RWPE2 (cell line): ENCODE results near the gene MRTFB.

Experiments
- ATAC-seq: fragments of 200-7000 bp; cut with Tn5 transposase; 3 replicates; pipeline ENCODE4 v1.9.1; 2021; ENCODE audit warnings: low read depth
- DNase-seq: peaks from one replicate; pipeline ENCODE4 v3.0.0-alpha.2; 2020; ENCODE audit warnings: low spot score
- H3K27ac ChIP-seq: fragments of 450-650 bp; 2 replicates; pipeline ENCODE4 v1.5.1; 2017; ENCODE audit warnings: mild to moderate bottlenecking; ENCODE audit not compliant: poor library complexity, severe bottlenecking
- H3K27me3 ChIP-seq: fragments of 250-450 bp; sonication (Bioruptor Pico); 2 replicates; pipeline ENCODE4 v1.5.1; 2021; ENCODE audit warnings: mild to moderate bottlenecking, moderate library complexity; ENCODE audit not compliant: insufficient read depth, poor library complexity, severe bottlenecking
- H3K36me3 ChIP-seq: fragments of 250-450 bp; sonication (Bioruptor Pico); 2 replicates; pipeline ENCODE4 v1.5.1; 2020; ENCODE audit warnings: low read depth, mild to moderate bottlenecking, moderate library complexity
- H3K4me1 ChIP-seq: fragments of 250-450 bp; sonication (Bioruptor Pico); 2 replicates; pipeline ENCODE4 v1.5.1; 2021; ENCODE audit warnings: mild to moderate bottlenecking, moderate library complexity; ENCODE audit not compliant: insufficient read depth, poor library complexity, severe bottlenecking
- H3K4me3 ChIP-seq: fragments of 250-450 bp; sonication (Bioruptor Pico); 2 replicates; pipeline ENCODE4 v1.5.1; 2021; ENCODE audit warnings: mild to moderate bottlenecking, moderate library complexity; ENCODE audit not compliant: severe bottlenecking
- H3K9me3 ChIP-seq: fragments of 250-450 bp; sonication (Bioruptor Pico); 2 replicates; pipeline ENCODE4 v1.5.1; 2021; ENCODE audit warnings: mild to moderate bottlenecking, moderate library complexity; ENCODE audit not compliant: severe bottlenecking
- TF ChIP-seq, protein P1 (sequence below): fragments of 450-650 bp; IDR thresholded peaks from one replicate; pipeline ENCODE4 v1.5.1; 2017; ENCODE audit warnings: mild to moderate bottlenecking, moderate library complexity; ENCODE audit not compliant: poor library complexity, severe bottlenecking

Gene MRTFB

DNA sequence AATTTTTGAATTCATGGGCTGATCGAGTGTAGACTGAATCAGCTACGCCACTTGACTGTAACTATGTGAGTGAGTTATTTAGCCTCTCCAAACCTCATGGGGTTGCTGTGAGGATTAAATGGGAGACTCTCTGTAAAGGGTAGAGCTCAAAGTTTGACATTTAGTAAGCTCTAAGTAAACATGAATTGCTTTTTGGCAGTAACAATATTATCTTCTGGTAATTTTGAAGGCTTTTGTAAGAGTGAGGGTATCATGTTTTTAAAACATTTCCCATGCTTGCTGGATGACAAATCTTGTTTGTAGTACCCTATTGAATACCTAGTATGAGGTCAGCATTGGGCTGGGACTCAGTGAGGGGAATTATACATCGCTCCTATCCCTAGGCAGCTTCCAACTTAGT, 35.3 kb downstream of the MRTFB start:
- DNase-seq (no peak), ATAC-seq (no peak)
- Histone ChIP-seq H3K27ac (no peak overlapping the region), H3K4me1 (peaks cover 3% of the 10 kb centered on the region), H3K9me3 (no peaks in the 10 kb centered on the region), H3K36me3 (no peaks in the 10 kb centered on the region), H3K27me3 (no peaks in the 10 kb centered on the region), H3K4me3 (no peak overlapping the region)
- TF ChIP-seq, protein P1, sequence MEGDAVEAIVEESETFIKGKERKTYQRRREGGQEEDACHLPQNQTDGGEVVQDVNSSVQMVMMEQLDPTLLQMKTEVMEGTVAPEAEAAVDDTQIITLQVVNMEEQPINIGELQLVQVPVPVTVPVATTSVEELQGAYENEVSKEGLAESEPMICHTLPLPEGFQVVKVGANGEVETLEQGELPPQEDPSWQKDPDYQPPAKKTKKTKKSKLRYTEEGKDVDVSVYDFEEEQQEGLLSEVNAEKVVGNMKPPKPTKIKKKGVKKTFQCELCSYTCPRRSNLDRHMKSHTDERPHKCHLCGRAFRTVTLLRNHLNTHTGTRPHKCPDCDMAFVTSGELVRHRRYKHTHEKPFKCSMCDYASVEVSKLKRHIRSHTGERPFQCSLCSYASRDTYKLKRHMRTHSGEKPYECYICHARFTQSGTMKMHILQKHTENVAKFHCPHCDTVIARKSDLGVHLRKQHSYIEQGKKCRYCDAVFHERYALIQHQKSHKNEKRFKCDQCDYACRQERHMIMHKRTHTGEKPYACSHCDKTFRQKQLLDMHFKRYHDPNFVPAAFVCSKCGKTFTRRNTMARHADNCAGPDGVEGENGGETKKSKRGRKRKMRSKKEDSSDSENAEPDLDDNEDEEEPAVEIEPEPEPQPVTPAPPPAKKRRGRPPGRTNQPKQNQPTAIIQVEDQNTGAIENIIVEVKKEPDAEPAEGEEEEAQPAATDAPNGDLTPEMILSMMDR = no peak

DNA sequence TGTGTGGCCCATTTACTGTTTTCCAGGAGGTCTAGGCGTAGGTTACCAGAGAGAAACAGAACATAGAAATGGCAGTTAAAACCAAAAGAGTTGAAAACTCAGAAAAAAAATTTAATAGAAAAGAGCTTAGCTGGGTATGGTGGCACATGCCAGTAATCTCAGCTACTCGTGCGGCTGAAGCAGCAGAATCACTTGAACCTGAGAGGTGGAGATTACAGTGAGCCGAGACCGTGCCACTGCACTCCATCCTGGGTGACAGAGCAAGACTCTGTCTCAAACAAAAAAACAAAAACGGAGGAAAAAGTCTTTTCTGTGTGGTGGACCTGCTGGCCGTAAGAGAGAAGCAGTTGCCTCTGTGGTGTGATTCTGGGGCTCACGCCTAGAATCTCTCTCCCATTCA, 35.8 kb downstream of the MRTFB start:
- Histone ChIP-seq H3K36me3 (no peaks in the 10 kb centered on the region), H3K4me3 (no peak overlapping the region), H3K27me3 (no peaks in the 10 kb centered on the region), H3K4me1 (peaks cover 6% of the 10 kb centered on the region), H3K9me3 (no peaks in the 10 kb centered on the region), H3K27ac (no peak overlapping the region)
- ATAC-seq = no peak
- no peak for DNase-seq
- TF ChIP-seq, protein P1 = no peak

DNA sequence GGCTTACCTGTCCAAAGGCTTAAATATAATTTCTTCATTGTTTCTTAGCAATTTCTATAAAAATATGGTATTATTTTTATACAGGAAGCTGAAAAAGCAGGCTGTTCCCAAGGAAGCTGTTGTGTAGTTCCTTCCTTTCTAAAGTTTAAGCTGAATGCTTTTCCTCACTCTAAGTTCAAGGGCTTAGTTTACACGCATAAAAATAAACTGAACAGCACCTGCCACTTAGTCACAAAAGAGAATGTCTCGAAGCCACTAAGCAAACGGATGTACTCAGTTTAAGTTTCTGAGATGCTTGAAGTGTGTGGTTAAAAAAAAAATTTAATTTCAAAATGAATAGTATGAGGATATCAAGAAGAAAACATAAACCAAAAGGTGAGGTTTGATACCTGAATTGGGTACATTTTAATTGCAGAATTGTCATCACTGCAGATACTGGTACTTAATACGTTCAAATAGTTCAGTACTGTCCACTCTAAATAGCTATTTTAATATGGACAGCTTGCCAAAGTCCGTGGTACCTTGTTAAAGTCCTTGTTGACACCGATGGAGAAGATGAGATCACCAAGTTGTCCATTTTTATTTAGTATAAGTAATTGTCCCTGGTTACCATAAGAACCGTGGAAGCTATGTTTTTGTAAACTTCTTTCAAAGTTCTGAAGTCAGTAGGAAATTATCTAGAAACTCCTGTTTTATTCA, 38.1 kb downstream of the MRTFB start:
- no peak overlapping the region for H3K27ac ChIP-seq
- no peak for ATAC-seq

DNA sequence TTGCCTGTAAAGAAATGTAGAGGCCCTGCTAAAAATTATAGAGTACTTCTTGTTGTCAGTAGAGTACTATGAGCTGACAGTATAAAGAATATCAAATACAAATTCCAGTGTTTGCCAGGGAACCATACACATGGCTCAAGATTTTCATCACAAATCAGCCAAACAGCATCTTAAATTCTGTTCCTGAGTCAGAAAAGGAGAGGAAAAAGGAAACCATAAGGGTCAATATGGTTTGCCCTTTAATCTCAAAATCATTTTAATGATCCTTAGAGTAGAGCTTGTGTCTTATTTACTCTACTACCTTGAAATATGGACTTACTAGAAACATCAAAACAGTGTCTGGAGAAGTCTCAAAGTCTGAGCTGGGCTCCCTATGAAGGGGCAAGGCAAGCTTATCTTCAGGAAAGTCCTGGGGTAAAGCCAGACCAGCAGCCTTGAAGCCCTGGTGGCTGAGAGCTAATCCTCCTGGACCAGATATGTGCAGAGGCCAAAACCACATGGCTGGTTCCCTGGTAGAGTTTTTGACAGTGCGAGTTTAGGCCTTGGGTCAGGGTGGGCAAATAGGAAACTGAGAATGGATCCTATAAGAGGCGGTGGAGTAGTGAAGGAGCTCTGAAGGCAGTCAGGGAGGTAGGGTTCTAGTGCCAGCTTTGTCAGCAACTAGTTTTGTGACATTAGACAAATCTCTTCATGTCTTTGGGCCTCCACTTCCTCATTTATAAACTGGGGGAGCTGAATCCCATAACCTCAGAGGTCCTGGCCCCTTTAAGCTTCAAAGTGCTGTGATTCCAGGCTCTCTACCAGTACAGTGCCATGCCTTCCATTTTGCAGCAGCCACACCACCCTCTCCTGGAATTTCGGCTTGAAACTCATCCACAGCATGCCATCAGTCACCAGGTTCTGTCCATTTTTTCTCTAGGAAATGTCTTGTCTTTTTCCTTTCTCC, 38.9 kb downstream of the MRTFB start:
- H3K9me3 ChIP-seq = no peaks in the 10 kb centered on the region
- no peaks in the 10 kb centered on the region for H3K36me3 ChIP-seq
- DNase-seq (no peak), ATAC-seq (no peak)
- H3K27me3 ChIP-seq = no peaks in the 10 kb centered on the region
- TF ChIP-seq, protein P1 = no peak
- no peak overlapping the region for H3K4me3 ChIP-seq
- no peak overlapping the region for H3K27ac ChIP-seq
- peaks cover 8% of the 10 kb centered on the region for H3K4me1 ChIP-seq

More for the DNA sequence above, 38.1 kb downstream of the MRTFB start:
- TF ChIP-seq, protein P1 = no peak
- peaks cover 8% of the 10 kb centered on the region for H3K4me1 ChIP-seq
- H3K36me3 ChIP-seq = no peaks in the 10 kb centered on the region
- no peaks in the 10 kb centered on the region for H3K9me3 ChIP-seq
- H3K4me3 ChIP-seq = no peak overlapping the region
- DNase-seq = no peak
- H3K27me3 ChIP-seq = no peaks in the 10 kb centered on the region
